ENCODE measurements around the gene BCKDHB. TPM values are rescaled to one million over a fixed set of nuclear protein-coding genes. Genes with fewer than 3 reads are reported as not detected.

BCKDHB gene
- total and polyA plus RNA-seq, 10 donors, result 6.3 to 16.4 (median 11.0) TPM

- Histone ChIP-seq H3K27me3 (replicated peaks in 1 of 7) (no peaks in the 10 kb centered on the region), H3K4me3 (no peak overlapping the region), H3K4me1 (no peaks in the 10 kb centered on the region), H3K9me3 (no peaks in the 10 kb centered on the region), H3K27ac (no peak overlapping the region), H3K36me3 (peaks cover 0 to 8% (median 0%) of the 10 kb centered on the region in 6 donors)
- intact Hi-C loops (cut with DNase I; ENCODE audit: low total_unique reads), result no loop called here
- no peak for TF ChIP-seq CTCF (IDR thresholded peaks at IDR 0.05 in 8 of 11, conservative IDR thresholded peaks at IDR 0.05 in 3 of 11)
- TF ChIP-seq POLR2A (IDR thresholded peaks at IDR 0.05), result no peak
- no peak for TF ChIP-seq POLR2AphosphoS5 (IDR thresholded peaks at IDR 0.05)
- 88 to 92% (median 89%) methylated on average over 1 of the region's 1 CpG for WGBS, 5 donors
- DNase-seq, result no peak
Observed at GRCh38 chr6:80197474-80197873, 91.0 kb downstream of the BCKDHB start.

GRCh38 chr6:80197986-80198385 lies 91.5 kb downstream of the BCKDHB start:
- no peaks in the 10 kb centered on the region for H3K4me1 ChIP-seq
- no peak for DNase-seq
- TF ChIP-seq POLR2A (IDR thresholded peaks at IDR 0.05), result no peak
- TF ChIP-seq CTCF (IDR thresholded peaks at IDR 0.05 in 8 of 11, conservative IDR thresholded peaks at IDR 0.05 in 3 of 11), result no peak
- no peak for TF ChIP-seq POLR2AphosphoS5 (IDR thresholded peaks at IDR 0.05)
- peaks cover 0 to 14% (median under 1%) of the 10 kb centered on the region in 6 donors for H3K36me3 ChIP-seq
- no peak overlapping the region for H3K4me3 ChIP-seq
- H3K27me3 ChIP-seq (replicated peaks in 1 of 7), result no peaks in the 10 kb centered on the region
- no peaks in the 10 kb centered on the region for H3K9me3 ChIP-seq
- intact Hi-C loops (cut with DNase I; ENCODE audit: low total_unique reads), result no loop called here
- no peak overlapping the region for H3K27ac ChIP-seq
- WGBS, 5 donors, result 90 to 97% (median 93%) methylated on average over 4 of the region's 4 CpGs

GRCh38 chr6:80203283-80203682 lies 96.8 kb downstream of the BCKDHB start:
- Histone ChIP-seq H3K9me3 (no peaks in the 10 kb centered on the region), H3K4me1 (no peaks in the 10 kb centered on the region), H3K27me3 (replicated peaks in 1 of 7) (no peaks in the 10 kb centered on the region), H3K27ac (no peak overlapping the region), H3K36me3 (peaks cover 0 to 38% (median 3%) of the 10 kb centered on the region in 6 donors), H3K4me3 (no peak overlapping the region)
- TF ChIP-seq POLR2A (IDR thresholded peaks at IDR 0.05) (no peak), CTCF (IDR thresholded peaks at IDR 0.05 in 8 of 11, conservative IDR thresholded peaks at IDR 0.05 in 3 of 11) (no peak), POLR2AphosphoS5 (IDR thresholded peaks at IDR 0.05) (no peak)
- no peak for DNase-seq
- intact Hi-C loops (cut with DNase I; ENCODE audit: low total_unique reads), result no loop called here
- WGBS, 5 donors, result 85 to 94% (median 88%) methylated on average over 1 of the region's 1 CpG

- 90 to 100% (median 94%) methylated on average over 4 of the region's 4 CpGs for WGBS, 5 donors
- DNase-seq, result no peak
- no peaks in the 10 kb centered on the region for H3K9me3 ChIP-seq
- no peak for TF ChIP-seq POLR2A (IDR thresholded peaks at IDR 0.05)
- no peak for TF ChIP-seq CTCF (IDR thresholded peaks at IDR 0.05 in 8 of 11, conservative IDR thresholded peaks at IDR 0.05 in 3 of 11)
- no peak for TF ChIP-seq POLR2AphosphoS5 (IDR thresholded peaks at IDR 0.05)
- H3K27ac ChIP-seq, result no peak overlapping the region
- H3K36me3 ChIP-seq, result peaks cover 0 to 38% (median 3%) of the 10 kb centered on the region in 6 donors
- no peaks in the 10 kb centered on the region for H3K27me3 ChIP-seq (replicated peaks in 1 of 7)
- intact Hi-C loops (cut with DNase I; ENCODE audit: low total_unique reads), result no loop called here
- H3K4me3 ChIP-seq, result no peak overlapping the region
- no peaks in the 10 kb centered on the region for H3K4me1 ChIP-seq
Observed at GRCh38 chr6:80205404-80205803, 98.9 kb downstream of the BCKDHB start.
